GM21526 (cell line): ENCODE data around the gene NOTCH1.
"Not testable (repeated sequence)": the region's sequence is repeated elsewhere in the genome, so short reads cannot be mapped to it uniquely, and the experiment has no call there.

Experiments
- ATAC-seq: cut with Tn5 transposase; IDR thresholded peaks from one replicate; pipeline ENCODE4 v1.9.1; 2021; ENCODE audit warnings: moderate library complexity; ENCODE audit not compliant: unreplicated experiment, low FRiP score

The NOTCH1 gene

GRCh38 chr9:136579650-136580219 lies 33.9 kb upstream of the NOTCH1 start:
- not testable (repeated sequence) for ATAC-seq

DNA sequence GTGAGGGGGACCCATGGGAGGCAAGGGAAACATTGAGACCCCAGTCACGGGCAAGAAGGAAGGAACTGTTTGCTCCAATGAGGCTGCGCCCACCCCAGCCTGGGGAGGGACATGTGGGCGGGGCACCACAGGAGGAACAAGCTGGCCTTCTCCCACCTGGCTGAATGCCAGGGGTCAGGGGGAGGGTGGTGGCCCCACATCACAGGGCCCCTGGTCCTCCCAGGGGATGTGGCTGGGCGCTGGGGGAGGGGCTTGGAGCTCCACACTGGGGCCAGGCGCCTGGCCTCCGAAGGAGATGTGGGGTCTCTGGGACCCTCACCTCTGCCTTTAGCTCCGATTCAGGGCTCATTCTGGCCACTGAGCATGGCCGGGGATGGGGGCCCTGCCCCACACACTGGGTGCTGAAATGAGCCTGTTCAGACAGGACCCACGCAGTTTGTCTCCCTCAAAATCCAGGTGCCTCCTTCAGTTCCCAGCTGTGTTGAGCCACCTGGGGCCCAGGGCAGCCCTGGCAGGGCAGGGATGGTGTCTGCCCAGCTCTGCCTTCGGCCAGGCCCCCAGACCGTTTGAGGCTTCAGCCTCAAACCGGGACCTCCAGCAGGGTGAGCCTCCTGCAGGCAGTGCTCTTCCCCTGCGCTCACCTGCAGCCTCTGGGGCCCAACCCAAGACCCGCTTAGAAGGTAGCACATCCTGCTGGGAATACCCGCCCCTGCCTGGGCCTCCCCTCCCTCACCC lies 33.2 kb upstream of the NOTCH1 start:
- no peak for ATAC-seq

DNA sequence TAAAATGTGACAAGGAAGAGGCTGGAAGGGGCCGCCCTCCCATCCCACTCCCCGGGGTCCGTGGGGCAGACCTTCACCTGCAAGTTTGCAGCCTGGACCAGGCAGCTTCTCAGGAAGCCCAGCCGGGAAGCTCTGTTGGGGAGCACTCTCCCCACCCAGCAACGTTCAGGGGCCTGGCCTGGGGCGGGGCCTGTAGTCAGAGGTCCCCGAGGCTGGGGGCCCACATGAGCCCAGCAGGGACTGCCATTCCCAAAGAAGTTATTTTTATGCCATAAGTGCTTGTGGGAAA lies 32.7 kb upstream of the NOTCH1 start:
- ATAC-seq = no peak

GRCh38 chr9:136577941-136578625 lies 32.2 kb upstream of the NOTCH1 start:
- no peak for ATAC-seq

DNA sequence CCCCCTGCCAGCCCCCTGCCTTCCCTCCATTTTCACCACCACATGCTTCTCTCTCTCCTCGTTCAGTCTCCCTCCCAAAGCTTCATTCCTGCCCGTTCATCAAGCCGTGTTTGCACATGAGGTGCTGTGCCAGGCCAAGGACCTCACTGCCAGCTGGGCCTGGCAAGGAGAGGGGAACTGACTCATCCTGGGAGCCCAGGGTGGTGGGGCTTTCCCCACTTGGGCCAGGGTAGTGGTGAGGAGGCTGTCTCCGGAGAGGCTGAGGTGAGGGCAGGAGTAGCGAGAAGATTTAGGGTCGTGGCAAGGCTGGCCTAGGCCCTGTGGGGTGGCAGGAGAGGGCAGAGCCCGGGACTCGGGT lies 30.4 kb upstream of the NOTCH1 start:
- ATAC-seq = no peak

DNA sequence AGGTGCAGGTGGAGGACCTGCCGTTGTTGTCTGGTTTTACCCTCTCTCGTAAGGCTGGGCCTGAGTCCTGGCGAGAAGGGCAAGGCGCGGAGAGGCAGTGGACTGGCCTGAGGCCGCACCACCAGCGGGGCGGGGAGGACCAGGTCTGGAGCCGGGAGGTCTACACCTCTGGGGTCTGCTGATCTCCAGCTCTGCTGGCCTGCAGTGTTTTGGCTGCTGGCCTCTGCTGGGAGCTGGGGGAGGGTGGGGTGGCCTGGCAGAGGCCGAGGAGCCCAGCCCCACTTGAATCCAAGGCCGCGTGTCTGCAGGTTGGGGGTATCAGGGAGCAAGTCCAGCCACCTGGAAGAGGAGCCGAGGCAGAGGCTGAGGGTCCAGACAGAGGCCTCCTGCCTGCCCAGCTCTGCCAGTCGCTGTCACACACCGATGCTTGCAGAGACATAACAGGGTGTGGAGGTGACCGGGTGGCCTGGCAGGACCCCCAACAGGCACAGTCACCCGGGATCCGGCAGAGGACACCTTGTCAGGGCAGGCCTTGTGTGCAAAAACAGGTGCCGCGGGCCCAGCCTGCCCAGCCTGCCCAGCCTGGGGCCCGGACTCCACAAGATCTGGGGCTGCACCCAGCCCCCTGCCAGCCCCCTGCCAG lies 29.9 kb upstream of the NOTCH1 start:
- no peak for ATAC-seq

DNA sequence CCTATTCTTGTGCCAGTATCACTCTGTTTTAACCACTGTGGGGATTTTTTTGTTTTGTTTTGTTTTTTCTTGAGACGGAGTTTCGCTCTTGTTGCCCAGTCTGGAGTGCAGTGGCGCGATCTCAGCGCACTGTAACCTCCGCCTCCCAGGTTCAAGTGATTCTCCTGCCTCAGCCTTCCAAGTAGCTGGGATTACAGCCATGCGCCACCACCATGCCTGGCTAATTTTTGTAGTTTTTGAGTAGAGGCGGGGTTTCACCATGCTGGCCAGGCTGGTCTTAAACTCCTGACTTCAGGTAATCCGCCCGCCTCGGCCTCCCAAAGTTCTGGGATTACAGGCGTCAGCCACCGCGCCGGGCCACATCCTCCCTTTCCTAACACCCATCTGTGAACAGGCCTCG lies 28.8 kb upstream of the NOTCH1 start:
- ATAC-seq = not testable (repeated sequence)

- no peak for ATAC-seq
Measured at GRCh38 chr9:136572828-136573625, 27.2 kb upstream of the NOTCH1 start.

DNA sequence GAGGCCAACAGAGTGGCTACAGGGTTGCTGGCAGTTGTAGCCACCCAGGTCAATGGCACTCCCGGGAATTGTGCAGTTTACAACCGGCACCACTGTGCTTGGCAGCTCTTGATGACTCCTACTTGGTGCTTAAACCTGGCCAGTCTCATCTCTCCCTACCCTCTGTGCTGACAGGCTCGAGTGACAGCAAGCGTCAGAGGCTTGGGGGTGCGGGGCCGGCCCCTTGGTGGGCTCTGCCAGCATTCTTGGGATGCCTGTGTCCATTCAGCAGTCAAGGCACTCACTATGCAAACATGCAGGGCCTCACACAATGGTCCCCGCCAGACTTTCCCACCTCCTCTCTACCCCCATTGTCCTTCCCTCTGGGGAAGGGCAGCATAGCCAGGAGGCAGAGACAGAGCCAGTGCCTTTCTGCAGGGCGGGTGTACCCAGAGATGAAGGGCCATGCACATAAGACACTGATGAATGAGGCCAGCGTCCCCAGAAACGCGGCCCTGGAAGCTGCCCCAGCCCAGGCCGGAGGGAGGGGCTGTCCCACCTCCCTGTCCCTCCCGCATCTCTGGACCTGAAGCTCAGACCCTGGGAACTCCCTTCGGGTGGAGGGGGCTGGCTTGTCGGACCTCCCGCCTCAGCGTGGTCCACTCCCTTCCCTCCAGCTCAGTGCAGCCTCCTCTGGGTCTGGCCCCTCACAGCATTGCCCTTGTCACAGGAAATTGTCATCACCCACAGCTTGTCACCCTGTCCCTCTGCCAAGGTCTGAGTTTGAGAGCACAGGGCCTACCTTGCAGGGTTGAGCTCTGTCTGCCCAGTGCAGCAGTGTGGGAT lies 26.4 kb upstream of the NOTCH1 start:
- no peak for ATAC-seq

GRCh38 chr9:136571531-136571930 lies 25.7 kb upstream of the NOTCH1 start:
- no peak for ATAC-seq

DNA sequence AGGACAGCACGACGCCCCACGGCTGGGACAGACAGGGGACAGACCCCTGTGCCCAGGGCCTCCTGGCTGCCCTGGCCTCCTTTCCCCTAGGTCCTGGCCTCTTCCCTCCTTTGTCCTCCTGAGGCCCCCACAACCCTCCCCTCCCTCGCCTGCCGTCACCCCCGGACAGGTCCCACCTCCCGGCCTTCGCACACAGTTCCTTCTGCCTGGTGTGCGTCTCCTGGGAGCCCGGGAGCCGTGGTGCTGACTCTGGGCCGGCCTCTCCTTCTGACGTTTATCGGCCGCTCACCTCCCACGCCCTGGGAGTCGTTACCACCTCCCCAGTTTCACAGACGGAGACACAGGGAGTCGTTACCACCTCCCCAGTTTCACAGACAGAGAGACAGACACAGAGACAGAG lies 25.1 kb upstream of the NOTCH1 start:
- no peak for ATAC-seq

- ATAC-seq = no peak
Measured at GRCh38 chr9:136570191-136570845, 24.5 kb upstream of the NOTCH1 start.

- no peak for ATAC-seq
Measured at GRCh38 chr9:136569526-136570148, 23.8 kb upstream of the NOTCH1 start.

DNA sequence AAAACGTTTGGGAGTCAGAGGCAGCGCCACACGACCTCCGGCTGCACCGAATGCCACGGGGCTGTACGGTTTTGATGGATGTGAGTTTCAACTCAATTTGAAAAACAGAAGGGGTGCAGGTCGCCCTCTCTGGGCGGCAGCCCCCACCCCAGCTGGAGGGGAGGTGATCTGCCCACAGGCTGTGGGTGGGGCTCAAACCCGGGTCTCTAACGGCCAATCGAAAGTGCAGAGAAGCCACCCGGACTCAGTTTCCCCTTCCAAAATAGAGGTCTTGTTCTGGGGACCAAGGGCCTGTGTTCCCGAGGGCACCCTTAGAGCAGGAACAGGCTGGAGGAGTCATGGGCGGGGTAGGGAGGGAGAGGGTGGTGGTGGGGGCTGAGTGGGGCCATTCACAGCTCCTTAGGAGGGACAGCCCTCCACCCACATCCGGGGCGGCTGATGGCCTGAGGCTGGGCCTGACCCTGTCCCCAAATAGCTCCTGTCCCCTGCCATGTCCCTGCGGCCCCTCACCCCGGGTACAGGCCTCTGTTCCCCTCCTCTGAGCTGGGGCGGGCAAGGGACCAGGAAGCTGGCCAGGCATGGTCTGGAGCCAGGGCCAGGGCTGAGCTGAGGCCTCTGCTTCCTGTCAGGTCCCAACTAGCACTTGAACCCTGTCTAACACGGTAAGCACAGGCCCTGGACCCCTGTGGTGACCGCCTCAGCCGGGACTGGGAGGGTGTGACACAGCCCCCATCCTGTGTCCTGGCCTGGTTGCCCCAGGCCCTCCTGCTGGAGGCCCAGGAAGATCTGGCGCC lies 22.6 kb upstream of the NOTCH1 start:
- no peak for ATAC-seq

DNA sequence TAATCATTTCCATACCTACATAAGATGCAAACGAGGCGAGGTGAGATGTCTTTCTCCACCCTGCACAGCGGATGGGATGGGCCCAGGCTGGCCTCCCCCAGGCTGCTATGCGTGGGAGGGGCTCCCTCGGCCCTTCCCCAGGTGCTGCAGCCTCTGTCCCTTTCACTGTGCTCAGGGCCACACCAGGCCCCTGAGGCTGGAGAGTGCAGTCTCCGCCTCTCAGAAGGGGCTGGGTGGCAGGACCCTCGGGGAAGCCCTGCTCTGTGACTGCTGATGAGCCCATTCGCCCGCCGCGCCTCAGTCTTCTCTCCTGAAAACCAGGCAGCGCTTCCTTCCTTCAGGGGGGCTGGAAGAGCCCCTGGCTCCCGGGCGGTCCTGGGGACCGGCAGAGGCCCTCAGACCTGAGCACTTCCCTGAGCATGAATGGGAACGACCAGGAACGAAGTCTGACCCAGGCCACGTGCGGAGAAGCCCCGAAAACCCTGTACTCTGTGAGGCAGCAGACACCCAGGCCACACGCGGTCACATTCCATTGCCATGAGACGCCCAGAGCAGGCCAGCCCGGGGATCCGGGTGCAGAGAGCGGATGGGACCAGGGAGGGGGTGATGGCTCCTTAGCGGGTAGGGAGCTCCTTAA lies 21.9 kb upstream of the NOTCH1 start:
- no peak for ATAC-seq

DNA sequence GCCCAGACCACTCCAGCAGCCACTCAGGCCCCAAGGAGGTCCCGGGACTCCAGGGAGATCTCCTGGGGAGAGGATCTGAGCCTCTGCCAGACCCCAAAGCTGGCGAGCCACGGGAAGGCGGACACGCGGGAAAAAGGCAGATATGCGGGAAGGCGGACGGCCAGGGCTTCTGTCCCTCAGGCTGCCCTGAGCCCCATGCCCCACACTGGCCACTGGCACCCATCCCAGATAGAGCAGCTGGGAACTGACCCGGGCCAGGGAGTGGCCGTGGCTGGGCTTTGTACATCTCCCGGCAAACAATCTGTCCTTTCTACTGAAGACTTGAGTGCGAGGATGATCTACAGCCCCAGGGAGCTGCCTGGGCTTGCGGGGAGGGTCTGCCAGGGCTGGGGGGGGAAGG lies 21.1 kb upstream of the NOTCH1 start:
- no peak for ATAC-seq

DNA sequence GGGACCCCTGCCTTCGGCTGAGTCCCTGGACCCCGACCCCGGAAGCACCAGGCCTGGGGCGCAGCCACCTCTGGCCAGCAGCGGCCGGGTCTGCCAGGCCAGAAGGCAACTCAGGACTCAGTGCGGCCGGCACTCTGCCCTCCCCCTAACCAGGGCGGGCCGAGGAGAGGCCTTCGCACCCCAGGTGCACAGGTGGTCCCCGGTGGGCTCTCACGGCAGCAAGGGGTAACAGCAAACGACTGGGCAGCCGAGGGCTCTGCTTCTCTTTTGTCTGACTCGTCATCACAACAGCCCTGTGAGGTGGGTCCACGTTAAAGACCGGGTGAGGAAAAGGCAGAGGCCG lies 20.7 kb upstream of the NOTCH1 start:
- ATAC-seq = no peak
